HTR-8/SVneo (cell line): ENCODE data around the gene POLA2.

ENCODE experiments used
- DNase-seq: peaks from one replicate; pipeline ENCODE4 v3.0.0; 2011; ENCODE audit warnings: low spot score, mixed read lengths; ENCODE audit not compliant: insufficient read length
- FAIRE-seq: peaks from 2 replicates; lab custom pipeline; 2011; peaks lifted over from hg19 to GRCh38; lab: Jason Lieb, UNC

POLA2 gene, protein sequence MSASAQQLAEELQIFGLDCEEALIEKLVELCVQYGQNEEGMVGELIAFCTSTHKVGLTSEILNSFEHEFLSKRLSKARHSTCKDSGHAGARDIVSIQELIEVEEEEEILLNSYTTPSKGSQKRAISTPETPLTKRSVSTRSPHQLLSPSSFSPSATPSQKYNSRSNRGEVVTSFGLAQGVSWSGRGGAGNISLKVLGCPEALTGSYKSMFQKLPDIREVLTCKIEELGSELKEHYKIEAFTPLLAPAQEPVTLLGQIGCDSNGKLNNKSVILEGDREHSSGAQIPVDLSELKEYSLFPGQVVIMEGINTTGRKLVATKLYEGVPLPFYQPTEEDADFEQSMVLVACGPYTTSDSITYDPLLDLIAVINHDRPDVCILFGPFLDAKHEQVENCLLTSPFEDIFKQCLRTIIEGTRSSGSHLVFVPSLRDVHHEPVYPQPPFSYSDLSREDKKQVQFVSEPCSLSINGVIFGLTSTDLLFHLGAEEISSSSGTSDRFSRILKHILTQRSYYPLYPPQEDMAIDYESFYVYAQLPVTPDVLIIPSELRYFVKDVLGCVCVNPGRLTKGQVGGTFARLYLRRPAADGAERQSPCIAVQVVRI

DNA sequence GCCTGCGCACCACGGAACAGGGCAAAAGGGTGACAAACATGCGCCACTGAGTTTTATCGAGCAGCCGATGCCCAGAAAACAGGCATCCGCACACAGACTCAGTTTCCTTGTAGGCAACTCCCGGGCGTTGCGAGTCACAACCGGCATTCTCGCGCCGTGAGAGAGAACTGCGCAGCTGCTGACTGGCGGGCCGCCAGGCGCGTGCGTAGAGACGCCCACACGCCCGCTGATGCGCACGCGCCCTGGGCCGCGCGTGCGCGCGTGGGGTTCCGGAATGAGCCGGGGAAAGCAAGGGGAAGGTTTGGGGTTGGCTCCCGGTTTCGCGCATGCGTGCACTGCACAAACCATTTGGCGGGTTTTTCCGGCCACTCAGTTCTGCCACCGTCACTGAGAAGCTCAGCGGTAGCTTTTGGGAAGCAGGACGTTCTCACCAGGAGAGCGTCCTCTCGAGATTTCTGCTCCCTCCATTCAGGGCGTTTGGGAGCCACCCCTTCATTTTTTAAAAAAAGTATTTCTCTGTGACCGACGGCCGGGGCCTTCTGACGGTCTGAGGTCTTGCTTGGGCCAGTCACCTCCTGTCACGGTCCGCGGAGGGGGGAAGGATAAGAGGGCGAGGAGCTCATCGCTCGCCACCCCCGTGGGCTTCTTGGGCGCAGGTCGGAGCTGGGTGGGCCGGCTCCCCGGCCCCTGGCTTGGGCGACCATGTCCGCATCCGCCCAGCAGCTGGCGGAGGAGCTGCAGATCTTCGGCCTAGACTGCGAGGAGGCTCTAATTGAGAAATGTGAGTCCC is at the start of gene POLA2:
Gene POLA2, plus strand, starts transcription at position 372 of the 790 bp plus-strand sequence. Its CDS starts 331 bp downstream, at position 703.
- DNase-seq (peak; percentile 97), FAIRE-seq (no peak)

DNA sequence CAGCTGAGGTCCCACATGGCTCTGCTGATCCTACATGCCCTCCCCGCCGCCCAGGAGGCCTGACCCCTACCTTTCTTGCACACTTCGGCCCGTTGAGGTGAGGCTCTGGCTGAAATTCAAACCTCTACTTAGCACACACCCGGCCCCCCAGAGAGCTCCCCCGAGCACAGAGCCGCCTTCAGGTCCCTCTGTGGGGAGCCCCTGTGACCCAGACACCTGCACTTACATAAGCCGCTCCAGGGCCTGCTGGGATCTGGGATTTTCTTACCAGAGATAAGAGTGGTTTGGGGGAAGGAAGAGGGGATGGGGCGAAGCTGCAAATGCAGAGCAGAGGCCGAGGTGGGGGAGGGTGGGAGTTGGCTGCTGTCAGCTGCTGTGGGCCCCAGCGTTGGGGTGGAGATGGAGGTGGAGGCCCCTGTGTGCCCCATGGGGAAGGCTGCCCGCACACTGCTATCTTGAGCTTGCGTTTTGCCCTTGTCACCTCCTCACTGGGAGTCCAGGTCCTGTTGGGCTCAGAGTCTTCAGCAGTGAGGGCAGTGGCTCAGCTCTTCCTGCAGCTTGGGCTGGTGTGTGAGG is 49.4 kb upstream of the POLA2 start:
- DNase-seq (no peak), FAIRE-seq (no peak)

DNA sequence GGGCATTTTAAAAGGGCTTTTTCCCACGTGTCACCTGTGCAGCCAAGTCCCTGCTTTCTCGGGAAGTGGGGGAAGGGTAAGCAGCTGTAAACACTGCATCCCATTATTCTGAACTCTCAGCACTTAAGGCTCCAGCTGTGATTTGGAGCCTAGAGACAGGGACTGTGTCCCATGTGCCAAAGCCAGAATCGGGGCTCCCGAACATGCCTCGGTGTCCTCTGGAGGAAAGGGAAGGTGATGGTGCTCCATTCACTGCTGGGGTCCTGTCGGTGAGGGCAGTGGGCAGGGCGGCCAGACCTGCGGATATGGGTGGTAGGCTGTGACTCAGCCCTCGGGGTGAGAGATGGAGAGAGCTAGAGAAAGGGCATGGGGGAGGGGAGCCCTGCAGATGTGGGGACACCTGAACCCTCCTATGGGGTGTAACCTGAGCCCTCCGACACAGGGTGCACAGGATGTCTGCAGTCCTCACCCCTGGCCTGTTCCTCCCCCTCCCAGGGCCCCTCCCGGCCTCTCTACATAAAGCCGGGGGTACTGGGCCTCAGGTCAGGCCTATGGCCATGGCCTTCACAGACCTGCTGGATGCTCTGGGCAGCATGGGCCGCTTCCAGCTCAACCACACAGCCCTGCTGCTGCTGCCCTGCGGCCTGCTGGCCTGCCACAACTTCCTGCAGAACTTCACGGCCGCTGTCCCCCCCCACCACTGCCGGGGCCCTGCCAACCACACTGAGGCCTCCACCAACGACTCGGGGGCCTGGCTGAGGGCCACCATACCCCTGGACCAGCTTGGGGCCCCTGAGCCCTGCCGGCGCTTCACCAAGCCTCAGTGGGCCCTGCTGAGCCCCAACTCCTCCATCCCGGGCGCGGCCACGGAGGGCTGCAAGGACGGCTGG is 48.2 kb upstream of the POLA2 start:
- DNase-seq = no peak

DNA sequence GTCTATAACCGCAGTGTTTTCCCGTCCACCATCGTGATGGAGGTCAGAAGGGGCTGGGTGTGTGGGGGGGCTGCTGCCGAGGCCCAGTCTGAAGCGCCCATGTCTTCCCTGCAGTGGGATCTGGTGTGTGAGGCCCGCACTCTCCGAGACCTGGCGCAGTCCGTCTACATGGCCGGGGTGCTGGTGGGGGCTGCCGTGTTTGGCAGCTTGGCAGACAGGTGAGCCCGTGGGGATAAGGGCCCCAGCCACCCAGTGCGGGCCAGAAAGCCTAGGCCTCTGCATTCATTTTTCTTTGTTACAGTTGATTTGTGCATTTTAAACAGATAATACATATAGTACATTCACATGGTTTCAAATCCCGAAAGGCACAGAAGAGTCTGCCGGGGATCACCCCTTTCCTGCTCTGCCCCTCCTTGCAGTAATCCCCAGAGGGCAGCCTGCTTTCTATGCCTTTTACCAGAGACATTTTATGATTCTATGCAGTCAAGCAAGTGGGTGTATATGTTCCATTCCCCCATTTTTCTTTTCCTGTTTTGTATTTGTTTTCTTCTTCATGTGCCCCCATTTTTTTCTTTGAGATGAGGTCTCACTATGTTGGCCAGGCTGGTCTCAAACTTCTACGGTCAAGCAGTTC is 47.4 kb upstream of the POLA2 start:
- FAIRE-seq (no peak), DNase-seq (no peak)

More for the DNA sequence above, 48.2 kb upstream of the POLA2 start:
- no peak for FAIRE-seq

DNA sequence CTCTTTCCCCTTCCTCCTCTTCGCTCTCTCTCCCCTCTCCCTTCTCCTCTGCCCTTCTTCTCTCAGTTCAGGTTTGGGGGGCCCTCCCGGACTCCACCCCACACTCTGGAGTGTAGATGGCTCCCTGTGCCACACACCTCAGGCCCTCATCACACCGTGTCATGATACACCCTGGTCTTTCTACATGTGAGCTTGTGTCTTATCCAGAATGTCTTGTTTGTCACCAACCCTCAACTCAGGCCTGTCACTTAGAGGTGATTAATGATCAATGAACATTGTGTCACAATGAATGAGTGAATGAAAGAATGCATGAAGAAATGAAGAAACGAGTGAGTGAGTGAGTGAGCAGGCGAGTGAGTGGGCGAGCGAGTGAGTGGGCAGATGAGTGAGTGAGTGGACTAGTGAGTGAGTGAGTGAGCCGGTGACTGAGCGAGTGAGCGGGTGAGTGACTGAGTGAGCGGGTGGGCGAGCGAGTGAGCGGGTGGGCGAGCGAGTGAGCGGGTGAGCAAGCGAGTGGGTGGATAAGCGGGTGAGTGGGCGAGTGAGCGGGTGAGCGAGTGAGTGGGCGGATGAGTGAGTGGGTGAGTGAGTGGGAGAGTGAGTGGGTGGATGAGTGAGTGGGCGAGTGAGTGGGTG is 46.2 kb upstream of the POLA2 start:
- peak; percentile 20 for FAIRE-seq
- DNase-seq = no peak

DNA sequence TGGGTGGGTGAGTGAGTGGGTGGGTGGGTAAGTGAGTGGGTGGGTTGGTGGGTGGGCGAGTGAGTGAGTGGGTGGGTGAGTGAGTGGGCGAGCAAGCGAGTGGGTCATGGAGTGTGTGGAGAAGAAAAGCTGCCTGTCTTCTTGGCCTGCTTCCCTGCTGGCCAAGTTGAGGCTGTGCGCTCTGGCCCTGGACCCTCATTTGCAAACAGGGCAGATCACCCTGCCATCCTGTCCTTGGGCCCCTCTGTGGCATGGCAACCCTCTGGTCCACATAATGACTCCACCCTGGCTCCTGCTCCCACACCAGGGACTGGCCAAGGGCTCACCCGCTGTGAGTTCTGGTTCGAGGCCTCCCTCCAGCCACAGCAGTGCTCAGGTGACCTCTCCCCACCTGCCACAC is 44.9 kb upstream of the POLA2 start:
- no peak for FAIRE-seq
- no peak for DNase-seq

DNA sequence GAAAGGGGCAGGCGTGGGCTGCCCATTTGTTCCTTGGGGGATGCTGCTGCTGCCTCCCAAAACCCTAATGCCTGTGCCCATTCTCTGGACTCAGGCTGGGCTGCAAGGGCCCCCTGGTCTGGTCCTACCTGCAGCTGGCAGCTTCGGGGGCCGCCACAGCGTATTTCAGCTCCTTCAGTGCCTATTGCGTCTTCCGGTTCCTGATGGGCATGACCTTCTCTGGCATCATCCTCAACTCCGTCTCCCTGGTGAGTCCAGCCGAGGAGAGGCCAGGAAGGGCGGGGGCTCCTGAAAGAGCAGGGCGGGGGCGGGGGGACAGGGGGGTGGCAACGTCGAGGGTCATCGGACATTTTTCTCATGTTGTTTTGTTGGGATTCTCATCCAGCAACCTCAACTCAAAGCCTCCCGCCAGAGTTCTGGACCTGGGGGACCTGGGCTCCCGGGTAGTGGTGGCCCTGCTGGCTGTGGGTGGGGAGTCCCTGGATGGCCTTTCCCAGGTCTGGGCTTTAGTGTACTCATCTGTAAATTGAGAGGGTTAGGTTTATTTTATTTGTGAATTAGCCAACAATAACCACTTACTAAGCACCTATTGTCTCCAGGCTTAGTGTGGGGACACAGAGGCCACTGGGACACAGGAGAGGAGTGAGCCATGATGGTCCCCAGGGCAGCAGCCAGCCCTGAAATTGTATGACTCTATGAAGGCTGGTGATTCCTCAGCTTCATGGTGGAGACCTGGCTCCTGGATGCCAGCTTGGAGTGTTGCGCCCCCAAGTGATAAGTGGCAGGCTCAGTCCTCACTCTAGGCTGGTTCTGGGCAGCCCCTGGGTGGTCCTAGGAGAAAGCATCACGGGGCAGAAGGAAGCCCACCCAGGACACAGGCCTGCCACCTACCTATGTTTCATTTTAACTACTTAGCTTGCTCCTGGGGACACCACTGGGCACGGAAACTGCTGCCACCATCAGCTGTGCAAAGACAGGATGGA is 44.0 kb upstream of the POLA2 start:
- FAIRE-seq = no peak
- no peak for DNase-seq

DNA sequence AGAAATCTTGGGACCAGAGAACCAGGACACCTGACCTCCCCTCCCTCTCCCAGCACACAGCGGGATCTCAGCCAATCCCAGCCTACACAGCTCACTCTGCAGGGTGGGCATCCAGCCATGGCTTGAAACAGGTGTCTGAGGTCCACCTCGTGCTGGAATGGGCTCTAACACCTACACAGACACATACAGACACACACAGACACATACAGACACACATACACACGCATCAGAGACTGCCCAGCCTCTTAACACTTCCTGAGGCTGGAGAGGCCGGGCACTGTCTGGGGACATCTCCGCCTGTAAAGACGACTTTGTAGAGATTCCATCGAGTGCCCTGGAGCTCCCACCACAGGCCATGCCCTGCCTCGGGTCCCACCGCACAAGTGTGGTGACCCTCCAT is 43.3 kb upstream of the POLA2 start:
- FAIRE-seq (no peak), DNase-seq (no peak)

DNA sequence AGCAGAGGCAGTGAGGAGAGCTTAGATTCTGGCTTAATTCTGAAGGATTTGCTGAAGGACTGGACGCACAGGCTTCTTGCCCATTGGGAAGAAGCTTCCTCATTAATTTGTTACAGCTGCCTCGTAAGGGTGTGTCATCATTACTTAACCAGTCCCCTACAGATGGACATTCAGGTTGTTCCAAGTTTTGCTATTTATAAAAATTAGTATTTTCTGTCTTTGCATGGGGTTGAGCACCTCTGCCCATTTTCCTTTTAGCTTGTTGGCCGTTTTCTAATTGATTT is 41.9 kb upstream of the POLA2 start:
- no peak for DNase-seq
- no peak for FAIRE-seq

DNA sequence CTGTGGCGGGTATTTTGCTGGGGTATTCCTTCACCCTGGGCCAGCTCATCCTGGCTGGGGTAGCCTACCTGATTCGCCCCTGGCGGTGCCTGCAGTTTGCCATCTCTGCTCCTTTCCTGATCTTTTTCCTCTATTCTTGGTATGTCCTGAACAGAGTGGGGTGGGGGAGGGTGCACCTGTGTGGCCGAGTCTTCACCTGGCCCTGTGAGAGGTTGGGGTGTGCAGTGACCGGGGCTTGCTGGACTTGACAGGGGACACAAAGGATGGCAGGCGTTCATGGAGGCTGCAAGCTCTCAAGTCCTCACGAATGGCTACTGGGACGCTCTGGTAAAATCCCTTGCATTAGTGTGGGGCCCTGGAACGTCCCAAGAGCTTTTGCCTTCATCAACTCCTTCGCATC is 40.7 kb upstream of the POLA2 start:
- FAIRE-seq (no peak), DNase-seq (no peak)

DNA sequence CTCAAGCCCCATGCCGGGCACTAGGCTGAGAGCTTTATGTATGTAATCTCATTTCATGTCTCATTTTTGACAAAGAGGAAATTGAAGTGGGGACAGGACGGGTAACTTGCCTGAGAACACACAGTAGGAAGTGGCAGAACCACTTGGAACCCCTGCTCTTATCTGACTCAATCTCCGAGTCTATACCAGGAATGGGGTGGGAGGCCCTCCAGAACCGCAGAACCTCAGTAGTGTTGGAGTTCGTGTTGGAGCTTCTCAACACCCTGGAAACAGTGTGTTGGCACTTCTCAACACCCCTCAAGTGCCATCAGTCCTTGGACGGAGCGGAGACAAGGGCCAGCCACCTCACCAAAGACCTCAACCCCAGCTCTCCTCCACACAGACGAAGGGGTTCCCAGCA is 38.8 kb upstream of the POLA2 start:
- FAIRE-seq (no peak), DNase-seq (no peak)

DNA sequence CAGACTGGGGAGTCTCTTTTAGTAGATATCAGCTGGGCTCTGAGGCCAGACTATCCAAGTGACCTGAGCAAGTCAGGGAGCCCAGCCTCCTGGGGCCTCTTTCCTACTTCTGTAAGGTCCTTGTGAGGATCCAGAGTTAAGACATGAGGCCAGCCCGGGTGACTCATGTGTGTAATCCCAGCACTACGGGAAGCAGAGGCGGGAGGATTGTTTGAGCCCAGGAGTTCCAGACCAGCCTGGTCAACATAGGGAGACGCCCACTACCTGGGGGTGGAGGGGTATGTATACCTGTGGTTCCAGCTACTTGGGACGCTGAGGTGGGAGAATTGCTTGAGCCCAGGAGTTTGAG is 36.9 kb upstream of the POLA2 start:
- no peak for FAIRE-seq
- DNase-seq = peak; percentile 41

DNA sequence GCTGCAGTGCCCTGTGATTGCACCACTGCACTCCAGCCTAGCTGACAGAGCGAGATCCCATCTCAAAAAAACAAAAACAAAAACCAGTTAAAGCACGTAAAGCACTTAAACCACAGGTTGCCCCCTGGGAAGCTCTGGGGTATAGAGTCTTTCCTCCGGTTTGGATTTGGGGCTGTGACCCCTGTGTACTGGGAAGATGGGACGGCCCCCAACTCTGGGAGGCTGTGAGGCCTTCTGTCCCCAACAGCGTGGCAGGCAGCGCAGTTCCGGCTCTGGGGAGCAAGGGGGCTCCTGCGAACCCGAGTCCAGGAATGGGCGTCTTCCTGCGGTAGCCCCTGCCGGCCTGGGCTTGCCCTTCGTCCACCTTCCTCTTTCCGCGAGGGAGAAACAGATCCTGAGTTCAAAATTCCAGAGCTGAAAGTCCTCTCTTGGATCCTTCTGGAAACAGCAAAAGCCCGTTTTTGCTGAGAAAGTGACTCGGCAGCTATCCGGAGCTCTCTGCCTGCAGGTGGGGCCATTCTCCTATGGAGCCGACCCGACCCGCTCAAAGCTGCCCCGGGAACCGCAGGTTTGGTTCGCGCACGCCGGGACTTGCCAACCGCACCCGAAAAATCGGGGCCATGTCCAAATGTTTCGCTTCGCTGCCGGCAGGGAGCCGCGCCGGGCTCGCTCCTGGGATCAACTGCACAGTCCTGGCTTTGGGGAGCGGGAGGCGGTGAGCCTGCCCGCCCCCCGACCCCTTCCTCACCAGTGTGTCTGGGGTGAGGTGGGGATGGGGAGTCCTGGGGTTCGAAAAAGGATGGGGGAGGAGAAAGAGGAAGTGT is 36.3 kb upstream of the POLA2 start:
- no peak for FAIRE-seq
- no peak for DNase-seq

DNA sequence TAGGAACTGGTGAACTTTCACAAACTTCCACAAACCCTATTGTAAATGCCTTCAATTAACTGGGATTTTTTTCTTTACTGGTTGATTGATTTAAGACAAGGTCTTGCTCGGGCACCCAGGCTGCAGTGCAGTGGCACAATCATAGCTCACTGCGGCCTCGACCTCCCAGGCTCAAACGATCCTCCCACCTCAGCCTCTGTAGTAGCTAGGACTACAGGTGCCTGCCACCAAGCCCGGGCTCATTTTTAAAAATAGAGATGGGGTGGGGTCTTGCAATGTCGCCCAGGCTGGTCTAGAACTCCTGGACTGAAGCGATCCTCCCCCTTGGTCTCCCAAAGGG is 35.7 kb upstream of the POLA2 start:
- DNase-seq = no peak
- no peak for FAIRE-seq

DNA sequence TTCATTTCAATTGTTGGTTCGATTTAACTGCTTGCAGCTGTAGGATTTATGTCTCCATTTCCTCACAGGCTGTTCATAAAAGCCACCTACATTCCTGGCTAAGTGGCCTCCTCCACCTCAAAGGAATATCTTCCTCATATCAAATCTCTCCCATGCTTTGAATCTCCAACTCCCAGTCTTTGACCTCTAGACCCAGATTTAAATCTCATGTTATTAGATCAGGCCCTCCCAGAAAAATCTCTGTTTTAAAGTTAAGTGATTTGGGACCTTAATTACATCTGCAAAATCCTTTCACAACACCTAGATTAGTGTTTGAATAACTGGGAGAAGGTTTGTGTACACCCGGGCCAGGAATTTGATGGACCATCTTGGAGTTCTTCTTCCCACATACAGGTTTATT is 33.9 kb upstream of the POLA2 start:
- FAIRE-seq (no peak), DNase-seq (no peak)

DNA sequence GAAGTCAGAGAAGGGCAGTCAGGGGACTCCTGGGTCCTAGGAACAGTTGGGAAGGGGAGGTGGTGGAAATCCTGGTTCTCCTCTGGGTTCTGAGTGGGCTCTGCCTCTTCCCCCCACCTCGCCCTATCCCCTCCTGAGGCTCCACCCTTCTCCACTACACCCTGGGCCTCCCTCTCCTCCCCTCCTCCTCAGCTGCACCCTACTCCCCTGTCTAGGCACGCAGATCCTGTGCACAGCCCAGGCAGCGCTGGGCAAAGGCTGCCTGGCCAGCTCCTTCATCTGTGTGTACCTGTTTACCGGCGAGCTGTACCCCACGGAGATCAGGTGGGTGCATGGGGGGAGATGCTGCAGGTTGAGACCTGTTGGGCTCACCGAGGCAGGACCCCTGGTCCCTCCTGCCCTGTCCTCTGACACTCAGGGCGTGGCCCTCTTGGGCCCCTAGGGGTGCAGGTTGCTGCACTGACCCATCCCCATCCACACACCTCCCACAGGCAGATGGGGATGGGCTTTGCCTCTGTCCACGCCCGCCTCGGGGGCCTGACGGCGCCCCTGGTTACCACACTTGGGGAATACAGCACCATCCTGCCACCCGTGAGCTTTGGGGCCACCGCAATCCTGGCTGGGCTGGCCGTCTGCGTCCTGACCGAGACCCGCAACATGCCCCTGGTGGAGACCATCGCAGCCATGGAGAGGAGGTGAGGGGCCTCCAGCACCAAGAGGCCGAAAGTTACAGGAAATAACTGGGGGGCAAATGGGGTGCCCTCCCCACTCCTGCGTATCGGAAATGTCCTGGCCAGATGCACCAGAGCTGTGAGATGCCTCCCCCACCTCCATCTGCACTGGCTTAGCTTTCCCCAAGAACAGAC is 25.3 kb upstream of the POLA2 start:
- FAIRE-seq = no peak
- no peak for DNase-seq
